Body of pancreas (tissue), 4 donors: Measurements from ENCODE around the gene SPDYA. TPM values are rescaled to one million over a fixed set of nuclear protein-coding genes. Genes with fewer than 3 reads are reported as not detected.

ENCODE experiments used
- ATAC-seq: fragments of 150-250 bp; one replicate; pipeline ENCODE4 v1.9.1; 2016
- DNase-seq, 4 donors: peaks; one replicate each; pipeline ENCODE4 v3.0.0-alpha.2; 2019
- H3K27ac ChIP-seq, 4 donors: fragments of 200-600 bp; sonication (generic); 1 replicate in 3 of 4; 2 replicates in 1 of 4; pipeline versions ENCODE4 v1.5.1 to v1.6.1; 2016 to 2019; ENCODE audit warnings: mild to moderate bottlenecking in 1 of 4, mixed read lengths in 1 of 4, moderate library complexity in 1 of 4
- H3K27me3 ChIP-seq, 2 donors: fragments of 200-600 bp; sonication (generic); one replicate each; pipeline ENCODE4 v1.6.0; 2016; ENCODE audit warnings: mild to moderate bottlenecking in 1 of 2
- H3K36me3 ChIP-seq, 2 donors: fragments of 200-600 bp; sonication (generic); replicated peaks in 1 of 2; 2 replicates each; pipeline ENCODE4 v1.5.1; 2016; ENCODE audit warnings: low read depth in 2 of 2; ENCODE audit not compliant: insufficient read depth in 1 of 2
- H3K4me1 ChIP-seq: fragments of 200-600 bp; sonication (generic); one replicate; pipeline ENCODE4 v1.6.0; 2016
- H3K4me3 ChIP-seq, 2 donors: fragments of 200-600 bp; sonication (generic); 1 replicate in 1 of 2; 2 replicates in 1 of 2; pipeline ENCODE4 v1.5.1; 2016 to 2019
- H3K9me3 ChIP-seq, 3 donors: fragments of 200-600 bp; sonication (generic); 1 replicate in 2 of 3; 2 replicates in 1 of 3; pipeline ENCODE4 v1.5.1; 2016
- CTCF ChIP-seq, 7 experiments: fragments of 450-650 bp in 4 of 7; fragments of 200-600 bp in 3 of 7; sonication (generic) in 3 of 7; IDR thresholded peaks; one replicate each; pipeline ENCODE4 v1.5.1; 2016 to 2019; ENCODE audit warnings: antibody characterized with exemption in 7 of 7
- POLR2A ChIP-seq, 3 donors: fragments of 450-650 bp; IDR thresholded peaks; one replicate each; pipeline ENCODE4 v1.6.1; 2016; ENCODE audit warnings: antibody characterized with exemption in 3 of 3, mild to moderate bottlenecking in 2 of 3
- WGBS, 2 donors: methylation state at CpG; one replicate each; pipeline ENCODE4 v1.1.5; 2017; 5-methylcytosine and 5-hydroxymethylcytosine counted together
- intact Hi-C: fragments of 100-400 bp; cut with DNase I; formaldehyde crosslinking; loops from one replicate; pipeline ENCODE4 v1.15.1; 2023
- total RNA-seq, 2 donors: library from RNA; depleted of rRNA; stranded (reverse); fragments of >200 nt; gene quantifications; one replicate each; pipeline ENCODE4 v1.1.0, GENCODE V29; 2016

Gene SPDYA
- total RNA-seq, 2 donors from 2014 or later = 0.26 to 1.6 TPM

GRCh38 chr2:28896906-28897305 lies 86.3 kb downstream of the SPDYA start:
- Histone ChIP-seq H3K4me1 (peaks cover 41% of the 10 kb centered on the region), H3K4me3 (no peak overlapping the region), H3K36me3 (no peaks in the 10 kb centered on the region), H3K27me3 (no peaks in the 10 kb centered on the region), H3K9me3 (no peaks in the 10 kb centered on the region), H3K27ac (no peak overlapping the region)
- no peak for ATAC-seq
- no peak for TF ChIP-seq CTCF (IDR thresholded peaks at IDR 0.05)
- no peak for TF ChIP-seq POLR2A (IDR thresholded peaks at IDR 0.05)
- 37 to 69% methylated on average over 2 of the region's 2 CpGs for WGBS, 2 donors
- DNase-seq = no peak
- intact Hi-C loops = no loop called here

DNA sequence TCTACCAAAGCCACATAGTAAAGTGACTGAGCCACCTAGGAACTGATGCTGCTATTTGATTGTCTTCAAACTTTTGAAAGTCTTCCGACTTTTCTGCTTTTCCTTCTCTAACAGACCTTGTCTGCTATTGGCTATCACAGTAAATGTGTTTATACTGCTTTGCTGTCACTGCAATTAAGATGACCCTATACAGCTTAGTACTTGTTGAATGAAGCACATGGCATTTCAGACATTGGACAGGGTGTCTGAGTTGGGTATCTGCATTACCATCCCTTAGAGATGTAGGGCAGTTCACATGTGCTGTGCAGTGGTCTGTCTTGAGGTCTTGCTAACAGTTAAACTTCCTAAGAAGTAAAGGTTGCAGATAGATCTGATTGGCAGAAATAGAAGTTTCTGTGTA lies 87.4 kb downstream of the SPDYA start:
- TF ChIP-seq CTCF (IDR thresholded peaks at IDR 0.05) = no peak
- TF ChIP-seq POLR2A (IDR thresholded peaks at IDR 0.05) = no peak
- 29 to 37% methylated on average over 1 of the region's 1 CpG for WGBS, 2 donors

More for the DNA sequence above, 87.4 kb downstream of the SPDYA start:
- Histone ChIP-seq H3K4me3 (no peak overlapping the region), H3K9me3 (no peaks in the 10 kb centered on the region), H3K27me3 (no peaks in the 10 kb centered on the region), H3K36me3 (peaks cover 0 to 6% of the 10 kb centered on the region in 2 donors), H3K27ac (no peak overlapping the region), H3K4me1 (peaks cover 41% of the 10 kb centered on the region)
- no peak for ATAC-seq
- intact Hi-C loops = no loop called here
- no peak for DNase-seq

Other genes with a start within 250 kb of the SPDYA start
- 100 to 1,000 TPM in 1 of 2 donors, 10 to 100 TPM in 1; 63.3 to 139 TPM for gene PPP1CB, start 59.0 kb upstream of the SPDYA start, total RNA-seq
- gene TRMT61B, start 59.5 kb downstream of the SPDYA start, total RNA-seq = 10 to 100 TPM in 1 of 2 donors, 1 to 10 TPM in 1; 9.9 to 15.8 TPM
- 10 to 100 TPM; 15.3 to 21.8 TPM for gene WDR43, start 83.8 kb downstream of the SPDYA start, total RNA-seq
- under 1 TPM in 1 of 2 donors, not detected in 1; 0.26 TPM for gene TOGARAM2, start 170.5 kb downstream of the SPDYA start, total RNA-seq